ENCODE data around the gene QSER1.

GRCh38 chr11:32881286-32881685, 11.3 kb upstream of the QSER1 start:
- TF ChIP-seq EZH2 (IDR thresholded peaks at IDR 0.05; ENCODE audit: low read length, missing control alignments): no peak
- no peak for TF ChIP-seq CTCF (conservative IDR thresholded peaks at IDR 0.05 in 1 of 2, IDR thresholded peaks at IDR 0.05 in 1 of 2; ENCODE audit: low read depth in 1 of 2, low read length in 2 of 2)
